Measurements from ENCODE around the gene ENTPD8. TPM values are rescaled to one million over a fixed set of nuclear protein-coding genes. Genes with fewer than 3 reads are reported as not detected.
A peak's percentile ranks its signal among the peaks of the same experiment; 100 is the strongest.

ENTPD8 gene
- polyA plus RNA-seq, 2 donors = 0.04 to 0.05 TPM

- Histone ChIP-seq H3K4me3 (ENCODE audit: low read depth in 1 of 2, low read length in 2 of 2) (no peak overlapping the region), H3K36me3 (ENCODE audit: control insufficient read depth in 2 of 2, insufficient read depth in 2 of 2, low read length in 1 of 2) (peaks cover 2 to 8% of the 10 kb centered on the region in 2 donors), H3K27ac (ENCODE audit: low read depth in 2 of 2, low read length in 1 of 2) (no peak overlapping the region), H3K27me3 (ENCODE audit: control insufficient read depth in 1 of 2, insufficient read depth in 2 of 2, low read length in 2 of 2) (no peaks in the 10 kb centered on the region), H3K4me1 (ENCODE audit: control insufficient read depth in 2 of 2, insufficient read depth in 2 of 2, low read length in 1 of 2) (no peaks in the 10 kb centered on the region), H3K9me3 (ENCODE audit: control insufficient read depth in 2 of 2, insufficient read depth in 1 of 2, low read depth in 1 of 2, low read length in 1 of 2) (no peaks in the 10 kb centered on the region)
- WGBS, 2 donors = 91 to 92% methylated on average over 35 to 36 of the region's 36 CpGs
Observed at GRCh38 chr9:137394866-137395665, 46.1 kb downstream of the ENTPD8 start.

GRCh38 chr9:137393176-137394150, 47.7 kb downstream of the ENTPD8 start:
- 91 to 92% methylated on average over 25 to 28 of the region's 28 CpGs for WGBS, 2 donors
- H3K27me3 ChIP-seq (ENCODE audit: control insufficient read depth in 1 of 2, insufficient read depth in 2 of 2, low read length in 2 of 2) = no peaks in the 10 kb centered on the region
- no peaks in the 10 kb centered on the region for H3K9me3 ChIP-seq (ENCODE audit: control insufficient read depth in 2 of 2, insufficient read depth in 1 of 2, low read depth in 1 of 2, low read length in 1 of 2)
- no peaks in the 10 kb centered on the region for H3K4me1 ChIP-seq (ENCODE audit: control insufficient read depth in 2 of 2, insufficient read depth in 2 of 2, low read length in 1 of 2)
- H3K4me3 ChIP-seq (ENCODE audit: low read depth in 1 of 2, low read length in 2 of 2) = no peak overlapping the region
- no peak overlapping the region for H3K27ac ChIP-seq (ENCODE audit: low read depth in 2 of 2, low read length in 1 of 2)
- H3K36me3 ChIP-seq (ENCODE audit: control insufficient read depth in 2 of 2, insufficient read depth in 2 of 2, low read length in 1 of 2) = peaks cover 2 to 11% of the 10 kb centered on the region in 2 donors

GRCh38 chr9:137392232-137393007, 48.7 kb downstream of the ENTPD8 start:
- no peaks in the 10 kb centered on the region for H3K27me3 ChIP-seq (ENCODE audit: control insufficient read depth in 1 of 2, insufficient read depth in 2 of 2, low read length in 2 of 2)
- 95 to 96% methylated on average over 22 to 23 of the region's 23 CpGs for WGBS, 2 donors
- no peak overlapping the region for H3K27ac ChIP-seq (ENCODE audit: low read depth in 2 of 2, low read length in 1 of 2)
- no peaks in the 10 kb centered on the region for H3K9me3 ChIP-seq (ENCODE audit: control insufficient read depth in 2 of 2, insufficient read depth in 1 of 2, low read depth in 1 of 2, low read length in 1 of 2)
- no peaks in the 10 kb centered on the region for H3K4me1 ChIP-seq (ENCODE audit: control insufficient read depth in 2 of 2, insufficient read depth in 2 of 2, low read length in 1 of 2)
- peaks cover 0 to 11% of the 10 kb centered on the region in 2 donors for H3K36me3 ChIP-seq (ENCODE audit: control insufficient read depth in 2 of 2, insufficient read depth in 2 of 2, low read length in 1 of 2)
- H3K4me3 ChIP-seq (ENCODE audit: low read depth in 1 of 2, low read length in 2 of 2) = no peak overlapping the region

GRCh38 chr9:137391411-137391754, 49.8 kb downstream of the ENTPD8 start:
- H3K9me3 ChIP-seq (ENCODE audit: control insufficient read depth in 2 of 2, insufficient read depth in 1 of 2, low read depth in 1 of 2, low read length in 1 of 2) = no peaks in the 10 kb centered on the region
- peaks cover 0 to 11% of the 10 kb centered on the region in 2 donors for H3K36me3 ChIP-seq (ENCODE audit: control insufficient read depth in 2 of 2, insufficient read depth in 2 of 2, low read length in 1 of 2)
- peak overlapping the region in 1 of 2 donors; percentile 47 for H3K27ac ChIP-seq (ENCODE audit: low read depth in 2 of 2, low read length in 1 of 2)
- 62 to 71% methylated on average over 14 to 22 of the region's 22 CpGs for WGBS, 2 donors
- H3K4me1 ChIP-seq (ENCODE audit: control insufficient read depth in 2 of 2, insufficient read depth in 2 of 2, low read length in 1 of 2) = no peaks in the 10 kb centered on the region
- H3K27me3 ChIP-seq (ENCODE audit: control insufficient read depth in 1 of 2, insufficient read depth in 2 of 2, low read length in 2 of 2) = no peaks in the 10 kb centered on the region
- no peak overlapping the region for H3K4me3 ChIP-seq (ENCODE audit: low read depth in 1 of 2, low read length in 2 of 2)

GRCh38 chr9:137390553-137391410, 50.4 kb downstream of the ENTPD8 start:
- no peak overlapping the region for H3K4me3 ChIP-seq (ENCODE audit: low read depth in 1 of 2, low read length in 2 of 2)
- H3K36me3 ChIP-seq (ENCODE audit: control insufficient read depth in 2 of 2, insufficient read depth in 2 of 2, low read length in 1 of 2) = peaks cover 0 to 11% of the 10 kb centered on the region in 2 donors
- H3K27ac ChIP-seq (ENCODE audit: low read depth in 2 of 2, low read length in 1 of 2) = peak overlapping the region in 1 of 2 donors; percentile 47
- WGBS, 2 donors = 70 to 77% methylated on average over 42 of the region's 42 CpGs
- no peaks in the 10 kb centered on the region for H3K9me3 ChIP-seq (ENCODE audit: control insufficient read depth in 2 of 2, insufficient read depth in 1 of 2, low read depth in 1 of 2, low read length in 1 of 2)
- H3K4me1 ChIP-seq (ENCODE audit: control insufficient read depth in 2 of 2, insufficient read depth in 2 of 2, low read length in 1 of 2) = no peaks in the 10 kb centered on the region
- H3K27me3 ChIP-seq (ENCODE audit: control insufficient read depth in 1 of 2, insufficient read depth in 2 of 2, low read length in 2 of 2) = no peaks in the 10 kb centered on the region

GRCh38 chr9:137389428-137389746, 51.8 kb downstream of the ENTPD8 start:
- no peak overlapping the region for H3K4me3 ChIP-seq (ENCODE audit: low read depth in 1 of 2, low read length in 2 of 2)
- no peaks in the 10 kb centered on the region for H3K4me1 ChIP-seq (ENCODE audit: control insufficient read depth in 2 of 2, insufficient read depth in 2 of 2, low read length in 1 of 2)
- WGBS, 2 donors = 95 to 96% methylated on average over 13 of the region's 13 CpGs
- no peaks in the 10 kb centered on the region for H3K9me3 ChIP-seq (ENCODE audit: control insufficient read depth in 2 of 2, insufficient read depth in 1 of 2, low read depth in 1 of 2, low read length in 1 of 2)
- H3K36me3 ChIP-seq (ENCODE audit: control insufficient read depth in 2 of 2, insufficient read depth in 2 of 2, low read length in 1 of 2) = peaks cover 0 to 7% of the 10 kb centered on the region in 2 donors
- no peaks in the 10 kb centered on the region for H3K27me3 ChIP-seq (ENCODE audit: control insufficient read depth in 1 of 2, insufficient read depth in 2 of 2, low read length in 2 of 2)
- no peak overlapping the region for H3K27ac ChIP-seq (ENCODE audit: low read depth in 2 of 2, low read length in 1 of 2)

- WGBS, 2 donors = 90 to 92% methylated on average over 40 to 47 of the region's 47 CpGs
- H3K4me1 ChIP-seq (ENCODE audit: control insufficient read depth in 2 of 2, insufficient read depth in 2 of 2, low read length in 1 of 2) = no peaks in the 10 kb centered on the region
Observed at GRCh38 chr9:137388589-137389427, 52.3 kb downstream of the ENTPD8 start.

GRCh38 chr9:137387891-137388560, 53.1 kb downstream of the ENTPD8 start:
- Histone ChIP-seq H3K36me3 (ENCODE audit: control insufficient read depth in 2 of 2, insufficient read depth in 2 of 2, low read length in 1 of 2) (peaks cover 0 to 7% of the 10 kb centered on the region in 2 donors), H3K27ac (ENCODE audit: low read depth in 2 of 2, low read length in 1 of 2) (peak overlapping the region; percentile 31 to 39)
- WGBS, 2 donors = 81 to 85% methylated on average over 26 of the region's 26 CpGs

More at GRCh38 chr9:137388589-137389427, 52.3 kb downstream of the ENTPD8 start:
- H3K27ac ChIP-seq (ENCODE audit: low read depth in 2 of 2, low read length in 1 of 2) = no peak overlapping the region
- no peaks in the 10 kb centered on the region for H3K27me3 ChIP-seq (ENCODE audit: control insufficient read depth in 1 of 2, insufficient read depth in 2 of 2, low read length in 2 of 2)
- no peak overlapping the region for H3K4me3 ChIP-seq (ENCODE audit: low read depth in 1 of 2, low read length in 2 of 2)
- peaks cover 0 to 7% of the 10 kb centered on the region in 2 donors for H3K36me3 ChIP-seq (ENCODE audit: control insufficient read depth in 2 of 2, insufficient read depth in 2 of 2, low read length in 1 of 2)
- H3K9me3 ChIP-seq (ENCODE audit: control insufficient read depth in 2 of 2, insufficient read depth in 1 of 2, low read depth in 1 of 2, low read length in 1 of 2) = no peaks in the 10 kb centered on the region

More at GRCh38 chr9:137387891-137388560, 53.1 kb downstream of the ENTPD8 start:
- no peaks in the 10 kb centered on the region for H3K27me3 ChIP-seq (ENCODE audit: control insufficient read depth in 1 of 2, insufficient read depth in 2 of 2, low read length in 2 of 2)
- H3K4me3 ChIP-seq (ENCODE audit: low read depth in 1 of 2, low read length in 2 of 2) = no peak overlapping the region
- H3K4me1 ChIP-seq (ENCODE audit: control insufficient read depth in 2 of 2, insufficient read depth in 2 of 2, low read length in 1 of 2) = no peaks in the 10 kb centered on the region
- no peaks in the 10 kb centered on the region for H3K9me3 ChIP-seq (ENCODE audit: control insufficient read depth in 2 of 2, insufficient read depth in 1 of 2, low read depth in 1 of 2, low read length in 1 of 2)
